Kidney tubule cell (primary cell): Measurements from ENCODE around the gene EFCAB6.

Experiments used
- DNase-seq: peaks from one replicate; pipeline ENCODE4 v3.0.0-alpha.2; 2018; ENCODE audit warnings: low spot score

EFCAB6 gene

DNA sequence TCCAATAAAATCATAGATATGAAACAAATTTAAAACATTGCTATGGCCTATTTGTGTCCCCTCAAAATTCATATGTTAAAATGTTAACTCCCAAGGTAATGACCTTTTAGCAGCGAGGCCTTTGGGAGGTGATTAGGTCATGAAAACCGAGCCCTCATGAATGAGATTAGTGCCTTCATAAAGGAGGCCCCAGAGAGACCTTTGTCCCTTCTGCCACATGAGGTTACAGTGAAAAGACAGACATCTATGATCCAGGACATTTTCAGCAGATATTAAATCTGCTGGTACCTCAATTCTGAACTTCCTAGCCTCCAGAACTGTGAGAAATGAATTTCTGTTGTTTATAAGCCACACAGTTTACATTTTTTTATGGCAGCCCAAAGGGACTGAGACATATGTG, 228.6 kb downstream of the EFCAB6 start:
- DNase-seq, result no peak

DNA sequence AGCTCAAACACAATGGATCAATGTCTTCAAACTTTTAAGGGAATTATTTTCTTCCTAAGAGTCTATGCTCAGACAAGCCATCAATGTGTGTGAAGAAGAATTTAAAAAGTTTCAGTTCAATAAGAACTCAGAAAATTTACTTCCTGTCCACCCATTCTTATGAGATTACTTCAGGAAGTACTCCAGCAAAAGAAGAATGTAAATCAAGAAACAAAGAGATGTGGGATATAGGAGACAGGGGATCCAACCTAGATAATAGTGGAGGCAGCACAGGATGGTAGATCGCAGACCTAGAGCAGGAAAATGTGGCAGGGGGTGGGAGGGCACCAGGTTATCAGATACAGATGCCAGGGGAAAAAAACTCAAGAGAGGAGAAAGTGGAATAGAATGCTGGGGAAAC, 229.7 kb downstream of the EFCAB6 start:
- DNase-seq, result no peak

DNA sequence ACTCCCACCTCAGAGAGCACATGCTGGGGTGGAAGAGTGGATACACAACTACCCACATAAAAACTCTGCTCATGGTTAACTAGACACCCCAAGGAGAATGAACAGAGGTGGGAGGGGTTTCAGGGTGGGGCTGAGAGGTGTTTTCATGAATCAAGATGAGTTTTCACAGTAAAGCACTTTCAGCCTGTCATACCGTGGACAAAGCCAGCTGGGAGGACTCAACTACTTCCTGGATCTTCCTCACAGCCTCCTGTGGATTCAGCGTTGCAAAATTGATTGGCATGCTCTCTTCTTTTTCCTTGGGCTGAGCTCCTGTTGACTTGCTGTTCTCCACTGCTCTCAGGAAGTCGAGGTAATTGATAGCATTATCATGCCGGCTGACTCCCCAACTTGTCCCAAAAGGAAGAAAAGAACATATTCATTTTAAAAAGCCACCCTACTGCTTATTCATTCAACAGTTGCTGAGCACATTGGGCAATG, 231.8 kb downstream of the EFCAB6 start:
- no peak for DNase-seq

DNA sequence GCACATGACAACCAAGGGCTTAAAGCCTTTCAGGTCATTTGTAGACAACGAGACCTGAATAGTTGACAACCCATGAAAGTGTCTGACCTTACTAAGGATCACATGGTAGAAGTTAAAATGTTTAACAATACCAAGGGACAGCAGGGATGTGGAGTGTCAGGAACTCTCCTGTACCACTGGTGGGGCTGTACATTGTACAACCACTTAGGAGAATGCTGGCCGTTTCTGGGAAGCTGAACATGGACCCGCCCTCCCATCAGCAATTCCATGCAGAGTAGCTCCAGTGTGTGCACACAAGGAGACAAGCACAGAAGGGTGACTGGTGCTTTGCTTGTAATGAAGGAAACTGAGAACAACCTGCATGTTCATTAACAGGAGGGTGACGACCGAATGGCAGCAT, 237.4 kb downstream of the EFCAB6 start:
- no peak for DNase-seq

DNA sequence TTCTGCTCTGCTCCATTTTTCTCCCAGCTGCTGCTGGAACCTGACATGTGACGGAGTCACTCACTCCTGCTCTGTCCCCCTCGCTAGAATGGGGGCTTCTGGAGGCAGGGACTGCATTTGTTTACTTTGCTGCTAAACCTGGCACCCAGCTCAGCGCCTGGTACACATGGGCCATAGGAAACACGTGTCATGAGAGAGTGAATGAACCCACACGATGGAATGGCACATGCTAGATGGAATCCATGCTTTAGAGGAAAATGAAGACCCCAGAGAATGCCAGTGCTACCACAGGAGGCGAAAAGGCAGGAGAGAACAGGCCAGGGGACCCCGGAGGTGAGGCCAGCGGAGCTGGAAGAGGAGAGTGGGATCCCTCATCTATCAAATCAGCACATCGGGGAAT, 239.4 kb downstream of the EFCAB6 start:
- DNase-seq, result no peak

DNA sequence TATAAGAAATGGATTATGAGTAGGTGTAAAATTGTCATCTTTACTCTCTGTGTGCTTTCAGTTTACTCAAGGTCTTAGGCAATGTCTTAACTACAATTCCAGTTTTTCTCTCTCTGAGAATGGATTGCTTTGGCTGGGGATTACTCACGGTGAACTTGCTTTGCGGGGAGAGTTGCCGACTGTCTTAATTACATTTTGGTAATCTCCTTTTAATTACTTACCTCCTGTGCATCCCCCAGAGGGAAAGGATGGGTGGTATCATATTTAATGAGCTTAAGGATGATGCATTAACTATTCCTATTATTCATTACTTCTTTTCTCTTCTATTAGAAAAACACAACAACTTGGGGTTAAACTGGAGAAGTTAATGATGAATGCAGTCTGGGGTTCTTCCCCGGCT, 240.9 kb downstream of the EFCAB6 start:
- DNase-seq, result no peak

DNA sequence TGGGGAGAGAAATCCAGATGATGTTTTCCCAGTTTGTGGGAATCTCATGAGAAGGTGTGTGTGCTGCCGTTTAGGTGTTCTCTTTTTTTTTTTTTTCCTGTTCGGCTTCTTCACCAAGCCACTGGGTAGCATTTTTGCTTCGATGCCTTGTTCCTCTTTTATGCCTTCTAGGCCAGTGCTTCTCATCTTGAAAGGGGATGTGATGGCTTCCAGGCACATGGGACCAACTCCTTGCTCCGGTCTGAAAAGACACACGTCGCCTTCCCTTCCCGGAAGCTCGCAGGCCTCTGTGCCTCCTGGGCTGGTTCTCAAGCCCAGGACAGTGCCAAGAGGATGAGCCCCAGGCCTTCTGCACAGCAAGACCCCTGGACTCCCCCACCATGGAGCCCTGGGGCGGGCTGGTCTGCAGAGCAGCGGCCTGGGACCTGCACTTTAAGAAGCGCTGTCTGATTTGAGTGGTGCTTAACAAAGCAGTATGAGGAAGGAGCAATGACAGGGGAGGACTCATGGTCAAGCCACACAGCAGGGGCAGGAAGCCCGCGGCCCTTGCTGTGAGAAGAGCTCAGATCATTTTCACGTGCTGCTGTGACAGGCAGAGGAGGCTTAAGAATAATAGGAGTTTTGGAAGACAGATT, 241.5 kb downstream of the EFCAB6 start:
- DNase-seq, result no peak

DNA sequence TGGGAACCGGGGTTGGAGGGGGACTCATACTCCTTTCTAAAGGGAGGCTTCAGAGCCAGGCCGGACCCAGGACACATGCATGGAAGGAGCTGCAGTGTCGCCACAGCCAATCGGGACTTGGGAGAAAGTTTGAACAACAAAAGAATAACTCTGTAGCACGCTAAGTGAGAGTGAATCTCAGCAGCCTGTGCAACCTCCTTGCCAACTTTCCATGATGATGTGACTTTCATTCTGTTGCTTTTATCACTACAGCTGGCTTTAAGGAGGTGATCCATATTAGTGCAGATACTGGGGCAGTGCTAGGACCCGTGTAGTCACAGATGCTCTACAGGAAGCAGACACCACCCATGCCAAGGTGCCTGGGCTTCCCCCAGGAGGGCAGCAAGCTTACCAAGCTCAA, 243.0 kb downstream of the EFCAB6 start:
- DNase-seq, result no peak

DNA sequence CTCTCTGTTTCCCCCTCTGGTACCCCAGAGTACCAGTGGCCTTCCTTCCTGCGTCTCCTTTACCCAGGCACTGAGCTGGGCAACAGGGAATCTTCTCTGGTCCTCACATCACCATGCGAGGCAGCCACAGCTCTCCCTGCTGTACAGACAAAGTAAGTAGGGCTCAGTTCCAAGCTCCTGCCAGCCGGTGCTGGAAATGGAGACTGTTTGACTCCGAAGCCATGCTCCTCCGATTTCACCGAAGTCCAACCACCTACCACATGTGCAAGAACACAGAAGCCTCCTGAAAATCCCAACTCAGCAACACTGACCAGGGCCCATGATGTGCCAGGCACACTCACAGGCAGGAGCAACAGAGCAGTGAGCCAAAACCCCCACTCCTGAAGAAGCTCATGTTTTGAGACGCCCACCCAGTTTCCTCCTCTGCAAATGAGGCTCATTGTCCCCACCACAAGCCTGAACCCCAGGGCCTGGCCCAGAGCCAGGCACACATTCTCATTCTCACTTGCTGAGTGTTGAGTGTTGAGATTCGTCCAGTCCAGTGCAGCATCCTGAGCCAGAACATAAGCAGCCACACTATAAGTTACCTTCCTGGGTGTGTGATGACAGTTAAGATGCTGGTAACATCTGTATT, 244.3 kb downstream of the EFCAB6 start:
- DNase-seq, result no peak

DNA sequence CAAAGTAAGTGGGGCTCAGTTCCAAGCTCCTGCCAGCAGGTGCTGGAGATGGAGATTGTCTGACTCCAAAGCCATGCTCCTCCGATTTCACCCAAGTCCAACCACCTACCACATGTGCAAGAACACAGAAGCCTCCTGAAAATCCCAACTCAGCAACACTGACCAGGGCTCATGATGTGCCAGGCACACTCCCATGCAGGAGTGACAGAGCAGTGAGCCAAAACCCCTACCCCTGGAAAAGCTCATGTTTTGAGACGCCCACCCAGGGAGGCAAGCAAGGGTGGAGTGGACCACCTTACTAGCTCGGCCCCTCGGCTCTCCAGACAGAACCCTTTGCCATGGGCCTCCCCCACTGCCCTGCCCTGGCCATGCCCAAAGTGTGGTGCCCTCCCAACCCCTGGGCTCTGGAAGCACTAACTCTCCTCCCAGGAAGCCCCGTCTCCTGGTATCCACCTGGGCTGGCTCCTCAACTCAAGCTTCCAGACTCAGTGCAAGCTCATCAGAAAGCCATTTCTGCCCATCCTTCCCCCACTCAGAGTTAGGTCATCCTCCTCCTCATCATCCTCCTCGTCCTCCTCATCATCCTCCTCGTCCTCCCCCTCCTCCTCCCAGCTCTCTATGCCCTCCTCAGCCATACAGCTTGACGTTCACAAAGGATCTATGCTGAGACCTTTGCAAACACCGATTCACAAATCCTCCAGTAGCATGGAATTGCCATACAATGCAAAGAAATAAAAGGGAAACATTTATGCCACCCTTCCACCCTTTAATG, 245.4 kb downstream of the EFCAB6 start:
- no peak for DNase-seq

DNA sequence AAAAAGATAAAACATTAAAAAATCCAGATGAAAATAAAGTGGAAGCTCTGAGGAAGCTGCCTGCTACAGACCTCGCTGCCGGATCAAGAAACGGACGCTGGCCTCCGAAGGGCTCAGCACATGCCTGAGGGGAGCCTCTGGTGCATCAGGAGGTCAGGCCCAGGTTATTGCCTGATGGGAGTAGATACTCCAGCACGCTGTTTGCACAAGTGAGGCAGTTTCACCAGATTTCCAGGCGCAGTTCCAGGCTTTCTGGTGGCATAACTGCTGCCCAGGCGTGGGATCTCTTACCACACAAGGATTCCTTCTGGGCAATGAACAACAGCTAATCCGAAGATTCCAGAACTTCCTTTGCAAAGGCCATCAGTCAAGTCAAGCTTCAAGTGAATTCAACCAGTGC, 246.1 kb downstream of the EFCAB6 start:
- no peak for DNase-seq

DNA sequence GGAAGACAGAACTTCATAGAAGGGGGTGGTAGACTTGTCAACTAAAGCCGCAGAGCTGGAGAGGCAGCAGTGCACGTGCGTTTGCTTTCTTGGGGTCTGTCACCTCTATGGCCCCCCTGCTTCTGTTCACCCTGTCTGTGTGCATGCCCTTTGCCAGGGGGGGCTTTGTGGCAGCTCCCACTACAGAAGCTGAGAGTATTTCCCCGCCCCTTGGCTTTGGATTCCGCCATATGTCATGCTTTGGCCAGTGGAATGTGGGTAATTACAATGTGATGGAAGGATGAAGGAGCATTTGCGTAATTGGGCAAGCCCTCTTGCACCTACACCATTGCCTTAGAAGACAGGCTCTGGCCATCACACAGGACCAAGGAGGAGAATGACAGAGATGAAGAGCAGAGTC, 247.2 kb downstream of the EFCAB6 start:
- no peak for DNase-seq

DNA sequence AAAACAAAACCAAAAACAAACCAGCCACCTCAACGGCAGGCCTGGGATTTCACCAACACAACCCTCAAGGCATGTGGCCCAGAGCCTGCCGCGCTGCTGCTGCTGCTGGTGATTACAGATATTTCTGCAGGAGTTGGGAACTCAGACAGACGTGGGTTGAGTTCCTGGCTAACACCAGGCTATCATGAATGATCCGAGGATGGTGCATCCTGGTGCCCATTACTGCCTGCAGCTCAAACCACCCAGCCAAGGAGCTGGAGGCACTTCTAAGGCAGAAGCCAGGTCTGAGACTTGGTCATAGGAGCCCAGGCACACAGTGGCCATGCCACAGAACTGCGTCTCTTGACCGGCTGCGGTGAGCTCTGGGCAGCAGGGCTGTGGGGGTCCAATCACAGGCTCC, 248.5 kb downstream of the EFCAB6 start:
- DNase-seq, result no peak

DNA sequence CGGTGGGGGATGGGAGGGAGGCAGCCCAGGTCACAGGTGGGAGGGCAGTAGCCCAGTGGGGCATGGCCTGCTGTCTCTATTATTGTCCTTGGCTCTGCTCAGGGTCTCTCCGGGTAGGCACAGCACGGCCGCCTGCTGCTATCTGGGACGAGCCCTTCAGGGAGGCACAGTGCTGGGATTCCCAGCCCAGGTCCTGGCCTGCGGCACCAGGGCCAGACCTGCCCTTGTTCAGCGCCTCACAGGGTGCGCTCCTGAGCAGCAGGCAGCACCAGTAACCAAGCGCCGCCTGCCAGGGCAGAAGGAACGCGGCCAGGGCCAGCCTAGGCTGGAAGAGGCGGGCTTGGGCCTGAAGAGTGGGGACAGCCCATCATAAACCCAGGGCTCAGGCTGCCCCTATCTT, 249.3 kb downstream of the EFCAB6 start:
- no peak for DNase-seq

DNA sequence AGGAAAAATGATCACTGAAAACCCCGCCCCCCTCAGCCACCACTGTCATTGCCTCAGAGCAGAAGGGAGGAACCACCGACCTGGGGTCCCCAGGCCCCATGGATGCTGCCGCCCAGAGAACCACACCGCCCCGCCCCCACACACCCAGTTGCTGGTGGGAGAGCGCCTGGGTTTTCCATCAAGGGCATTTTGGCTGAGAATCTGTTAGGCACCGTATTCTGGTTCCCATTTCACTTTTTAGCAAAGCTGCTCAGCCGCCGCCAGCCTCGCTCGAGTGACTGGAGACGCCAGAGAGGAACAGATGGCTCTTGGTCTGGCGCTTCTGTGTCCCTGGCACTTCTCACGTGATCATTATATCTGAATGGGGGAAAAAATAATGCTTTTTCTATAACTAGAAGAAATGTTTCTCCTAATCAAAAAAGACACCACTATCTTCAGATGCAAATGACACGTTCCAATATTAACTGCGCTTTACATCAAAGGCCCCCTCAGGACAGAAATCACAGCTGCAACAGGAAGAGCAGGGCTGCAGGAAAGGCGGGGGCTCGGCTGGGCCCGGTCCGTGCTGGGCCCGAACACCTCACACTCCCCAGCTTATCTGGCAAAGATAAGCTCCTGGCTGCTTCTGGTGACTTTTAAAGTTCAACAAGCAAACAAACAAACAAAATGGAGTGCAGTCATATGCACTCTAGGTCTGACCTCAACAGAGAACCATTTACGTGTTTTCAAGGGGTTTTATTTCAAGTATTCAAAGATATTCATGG, 250.5 kb downstream of the EFCAB6 start:
- DNase-seq, result no peak

DNA sequence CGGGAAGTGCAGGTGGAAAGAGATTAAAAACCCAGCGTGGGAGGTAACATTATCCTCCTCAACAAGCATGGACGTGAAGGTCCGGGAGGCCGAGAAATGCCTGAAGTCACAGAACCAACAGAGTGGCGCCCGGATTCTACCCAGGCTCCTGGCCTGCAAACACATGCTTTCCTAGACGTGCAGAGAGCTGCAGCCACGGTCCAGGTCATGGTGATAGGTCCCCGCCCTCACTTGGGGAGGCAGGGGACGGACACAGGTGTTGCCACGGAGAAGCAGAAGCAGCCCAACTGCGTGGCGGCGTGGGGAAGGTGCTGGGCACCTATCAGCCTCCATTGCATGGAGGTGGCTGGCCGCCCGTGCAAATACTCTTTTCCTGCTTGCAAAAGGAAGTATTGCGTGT, 251.5 kb downstream of the EFCAB6 start:
- DNase-seq, result no peak

DNA sequence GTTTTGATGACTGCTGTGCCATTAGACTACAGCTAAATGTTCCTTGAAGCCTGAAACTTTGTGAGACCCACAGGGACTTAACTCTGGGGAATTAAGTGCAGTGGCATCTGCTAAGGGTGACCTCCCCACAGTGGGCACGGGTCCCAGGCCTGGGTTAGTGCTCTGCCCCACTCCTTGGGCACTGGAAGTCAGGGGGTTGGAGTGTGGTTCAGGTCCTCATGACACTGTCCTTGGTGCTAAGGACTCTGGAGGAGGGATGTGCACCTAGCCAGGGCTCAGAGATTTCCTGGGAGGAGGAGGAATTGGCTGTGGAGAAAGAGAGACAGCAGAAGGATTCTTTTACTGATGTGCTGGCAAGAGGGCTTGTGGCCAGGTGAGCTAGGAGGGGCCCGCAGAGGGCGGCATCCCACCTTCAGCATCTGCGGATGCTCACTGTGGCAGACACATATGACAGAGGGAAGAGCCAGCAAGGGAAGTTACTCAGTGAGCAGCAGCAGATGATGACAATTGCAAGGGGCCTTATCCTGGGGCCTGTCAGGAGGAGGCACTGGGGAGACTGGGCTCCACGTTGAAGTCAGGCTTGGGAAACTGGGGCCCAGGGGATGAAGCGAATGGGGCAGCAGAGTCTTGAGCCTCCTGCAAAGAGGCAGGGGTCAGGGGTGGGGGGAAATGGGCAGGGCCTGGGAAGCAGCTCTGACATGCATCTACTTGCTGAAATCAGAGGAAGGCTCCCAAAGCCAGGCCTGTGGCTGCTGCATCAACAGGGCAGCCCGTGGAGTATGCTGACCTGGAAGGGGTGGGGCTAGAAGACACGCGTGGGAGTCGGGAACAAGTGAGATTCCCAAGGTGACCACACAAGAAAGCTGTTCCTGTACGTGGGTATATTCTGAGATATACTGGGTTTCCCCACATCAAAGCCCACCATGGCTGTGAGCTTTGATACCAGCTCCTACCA, 256.3 kb downstream of the EFCAB6 start:
- DNase-seq, result no peak

DNA sequence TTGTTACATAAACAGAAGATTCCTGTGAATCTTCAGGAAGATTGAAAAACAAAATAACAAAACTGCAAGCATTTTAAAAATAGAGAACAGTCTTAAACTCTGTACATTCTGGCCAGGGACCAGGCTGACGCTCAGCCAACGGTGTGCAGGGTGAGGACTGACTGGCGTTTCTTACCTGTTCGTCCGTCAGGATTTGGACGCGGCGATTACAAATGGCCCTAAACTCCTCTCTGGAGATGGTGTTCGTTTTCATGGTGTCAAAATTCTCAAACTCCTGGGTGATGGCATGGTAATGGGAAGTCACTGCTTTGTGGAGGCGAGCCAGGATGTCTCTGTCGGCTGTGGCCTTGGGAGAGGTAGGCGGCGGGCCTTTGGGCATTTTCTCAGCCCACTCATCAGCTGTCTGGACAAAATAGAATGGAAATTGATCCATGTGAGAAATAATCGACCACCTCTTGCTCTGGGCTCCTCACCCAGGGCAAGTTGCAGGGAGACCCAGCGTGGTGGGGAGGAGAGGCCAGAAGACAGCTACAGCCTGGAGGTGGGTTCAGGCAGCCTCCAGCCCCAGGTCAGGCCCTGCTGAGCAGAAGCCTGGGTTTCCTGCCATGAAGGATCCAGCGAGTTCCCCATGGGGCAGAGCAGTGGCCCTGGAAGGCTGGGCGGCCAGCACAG, 257.3 kb downstream of the EFCAB6 start:
- DNase-seq, result no peak

DNA sequence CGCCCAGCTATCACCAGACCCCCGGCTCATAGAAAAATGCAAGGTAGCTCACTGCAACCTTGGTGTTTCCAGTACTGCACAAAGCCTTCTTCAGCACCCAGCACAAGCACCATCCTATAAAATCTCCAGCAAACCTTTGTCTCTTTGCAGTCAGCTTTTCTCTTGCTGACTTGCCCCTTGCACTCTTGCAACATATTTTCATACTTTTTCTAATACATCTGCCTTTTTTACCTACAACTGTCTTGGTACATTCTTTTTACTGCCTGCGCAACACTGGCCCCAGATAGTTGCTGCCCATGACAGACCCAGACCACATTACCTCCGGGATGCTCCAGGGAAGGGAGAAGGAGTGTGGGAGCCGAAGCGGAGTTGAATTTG, 257.9 kb downstream of the EFCAB6 start:
- DNase-seq, result no peak

DNA sequence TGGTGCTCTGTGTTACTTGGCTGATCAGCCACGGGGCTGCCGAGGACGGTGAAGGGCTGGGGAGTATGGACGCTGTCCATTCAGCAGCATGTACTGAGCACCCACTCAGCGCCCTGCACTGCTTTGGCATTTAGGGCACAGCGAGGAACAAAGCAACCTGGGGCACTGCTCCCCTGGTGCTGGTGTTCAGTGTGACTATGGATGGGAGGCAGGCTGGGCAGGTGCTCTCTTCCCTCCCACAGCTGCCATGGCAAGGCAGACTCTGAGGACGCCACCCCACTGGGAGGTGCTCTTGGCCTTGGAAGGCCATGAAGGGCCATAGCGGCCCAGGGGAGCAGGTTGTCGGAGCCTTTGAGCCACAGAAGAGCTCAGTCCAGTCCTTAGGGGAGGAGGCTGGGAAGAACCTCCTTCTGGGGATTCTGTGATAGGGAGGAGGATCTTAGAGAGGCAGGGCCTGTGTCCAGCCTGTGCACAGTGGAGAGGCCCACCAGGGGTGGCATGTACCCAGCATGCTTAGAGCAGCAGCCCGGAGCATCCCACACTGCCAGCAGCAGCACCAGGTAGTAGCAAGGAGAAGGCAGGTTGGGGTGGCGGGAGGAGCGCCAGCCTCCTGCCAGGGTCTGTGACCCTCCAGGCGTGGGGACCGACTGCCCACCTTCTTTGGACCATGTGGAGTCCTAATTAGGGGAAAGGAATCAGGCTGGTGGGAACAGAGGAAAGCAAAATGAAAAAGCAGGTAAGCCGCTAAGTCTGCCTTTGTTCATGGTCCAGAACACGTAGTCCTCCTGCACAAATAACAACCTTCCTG, 258.4 kb downstream of the EFCAB6 start:
- no peak for DNase-seq
